Keratinocyte (primary cell): ENCODE measurements around the gene RC3H1. TPM values are rescaled to one million over a fixed set of nuclear protein-coding genes. Genes with fewer than 3 reads are reported as not detected.

ENCODE experiments used
- DNase-seq: peaks from one replicate; pipeline ENCODE4 v3.0.0-alpha.2; 2011; ENCODE audit warnings: low read depth, missing footprints, low spot score
- FAIRE-seq: peaks from 2 replicates; lab custom pipeline; 2011; peaks lifted over from hg19 to GRCh38; lab: Jason Lieb, UNC
- H2AFZ ChIP-seq: 2 replicates; pipeline ENCODE4 v1.6.0; 2012; ENCODE audit warnings: low read length, control low read depth, inconsistent platforms; ENCODE audit not compliant: control insufficient read depth
- H3K27ac ChIP-seq: 2 replicates; pipeline ENCODE4 v1.5.1; 2011; ENCODE audit warnings: low read length; ENCODE audit not compliant: control insufficient read depth, insufficient read depth
- H3K27me3 ChIP-seq: 3 replicates; pipeline ENCODE4 v1.6.0; 2011; ENCODE audit warnings: low read length; ENCODE audit not compliant: control insufficient read depth, insufficient read depth; ENCODE audit errors: extremely low read depth
- H3K36me3 ChIP-seq, 2 experiments: 2 replicates in 1 of 2; 3 replicates in 1 of 2; pipeline ENCODE4 v1.5.1; 2011; ENCODE audit warnings: low read length in 2 of 2, mild to moderate bottlenecking in 1 of 2; ENCODE audit not compliant: control insufficient read depth in 2 of 2, insufficient read depth in 2 of 2; ENCODE audit errors: extremely low read depth in 1 of 2
- H3K4me1 ChIP-seq: 3 replicates; pipeline ENCODE4 v1.5.1; 2011; ENCODE audit warnings: low read length; ENCODE audit not compliant: control insufficient read depth, insufficient read depth; ENCODE audit errors: extremely low read depth
- H3K4me2 ChIP-seq: 3 replicates; pipeline ENCODE4 v1.6.0; 2011; ENCODE audit warnings: low read depth, low read length; ENCODE audit not compliant: control insufficient read depth, insufficient read depth; ENCODE audit errors: extremely low read depth
- H3K4me3 ChIP-seq, 3 experiments: fragments of 200-600 bp in 1 of 3; sonication (generic) in 1 of 3; 2 replicates in 2 of 3; 3 replicates in 1 of 3; pipeline ENCODE4 v1.5.1; 2011 to 2016; ENCODE audit warnings: low read length in 3 of 3, mild to moderate bottlenecking in 3 of 3, control low read depth in 2 of 3, inconsistent platforms in 1 of 3, low read depth in 1 of 3, mixed read lengths in 1 of 3, mixed run types in 1 of 3, moderate library complexity in 1 of 3; ENCODE audit not compliant: control insufficient read depth in 2 of 3, insufficient read depth in 2 of 3; ENCODE audit errors: extremely low read depth in 1 of 3
- H3K79me2 ChIP-seq: 2 replicates; pipeline ENCODE4 v1.6.0; 2012; ENCODE audit warnings: low read length; ENCODE audit not compliant: control insufficient read depth, insufficient read depth
- H3K9ac ChIP-seq: 3 replicates; pipeline ENCODE4 v1.6.0; 2011; ENCODE audit warnings: low read length; ENCODE audit not compliant: control insufficient read depth, insufficient read depth; ENCODE audit errors: extremely low read depth
- H3K9me1 ChIP-seq: 3 replicates; pipeline ENCODE4 v1.6.0; 2011; ENCODE audit warnings: low read length; ENCODE audit not compliant: control insufficient read depth, insufficient read depth; ENCODE audit errors: extremely low read depth
- H3K9me3 ChIP-seq: 2 replicates; pipeline ENCODE4 v1.5.1; 2012; ENCODE audit warnings: low read depth, low read length; ENCODE audit not compliant: control insufficient read depth
- H4K20me1 ChIP-seq: 3 replicates; pipeline ENCODE4 v1.6.0; 2011; ENCODE audit warnings: low read length; ENCODE audit not compliant: control insufficient read depth, insufficient read depth; ENCODE audit errors: extremely low read depth
- CTCF ChIP-seq, 3 experiments: IDR thresholded peaks in 1 of 3; conservative IDR thresholded peaks in 1 of 3; optimal IDR thresholded peaks in 1 of 3; 2 replicates in 2 of 3; 3 replicates in 1 of 3; pipeline versions ENCODE3 to v1.5.1; 2011; ENCODE audit warnings: low read length in 3 of 3, mild to moderate bottlenecking in 3 of 3, moderate library complexity in 2 of 3, control low read depth in 1 of 3, inconsistent platforms in 1 of 3; ENCODE audit not compliant: insufficient read depth in 2 of 3; ENCODE audit errors: extremely low read depth in 1 of 3
- EZH2 ChIP-seq: IDR thresholded peaks from one replicate; pipeline ENCODE4 v1.6.1; 2012; ENCODE audit warnings: inconsistent platforms, mild to moderate bottlenecking, low read length, moderate library complexity
- dilution Hi-C: fragments of 300-500 bp; cut with MboI; formaldehyde crosslinking; loops from one replicate; pipeline ENCODE4 v1.7.0; 2020; ENCODE audit warnings: low sequenced_read_pairs; ENCODE audit not compliant: extremely low pct_ligation_motif_present
- polyA plus RNA-seq, 5 experiments: library from polyadenylated mRNA; depleted of rRNA in 3 of 5; stranded (reverse) in 3 of 5; stranded (forward) in 1 of 5; unstranded in 1 of 5; fragments of >200 nt; gene quantifications; 1 replicate in 1 of 5; 2 replicates in 3 of 5; 3 replicates in 1 of 5; pipeline versions ENCODE4 v1.2.1 to v1.2.3, GENCODE V29; 2011 to 2012; ENCODE audit warnings: missing spikeins in 2 of 5, low read depth in 1 of 5, low replicate concordance in 1 of 5

Gene RC3H1
- polyA plus RNA-seq, 1 donor (not counting 4 experiments of a cell fraction or from before 2014, with no cell fraction given) = 10.4 TPM

DNA sequence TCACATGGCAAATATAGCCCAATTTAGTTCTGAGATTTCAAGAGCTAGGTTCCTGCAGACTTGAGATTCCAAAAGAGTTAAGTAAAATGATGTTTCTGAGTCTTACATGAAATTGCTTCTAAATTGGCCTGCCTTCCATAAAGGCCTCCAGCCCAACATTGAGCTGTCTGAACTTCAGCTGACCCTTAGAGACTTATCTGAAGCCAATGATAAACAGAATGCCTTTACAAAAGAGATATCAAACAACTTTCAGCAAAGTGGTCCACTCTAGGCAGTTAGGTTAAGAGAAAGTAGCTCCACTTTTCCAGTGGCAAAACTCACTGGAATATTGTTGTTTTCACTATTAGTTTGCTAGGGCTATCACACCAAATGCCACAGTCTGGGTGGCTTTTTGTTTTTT is 6.3 kb upstream of the RC3H1 start:
- Histone ChIP-seq H3K79me2 (no peaks in the 10 kb centered on the region), H3K36me3 (no peaks in the 10 kb centered on the region), H3K9me3 (no peaks in the 10 kb centered on the region), H3K4me2 (no peak overlapping the region), H2AFZ (no peak overlapping the region), H3K27ac (no peak overlapping the region), H3K9ac (no peak overlapping the region), H3K4me1 (peaks cover under 1% of the 10 kb centered on the region), H4K20me1 (no peaks in the 10 kb centered on the region), H3K9me1 (no peaks in the 10 kb centered on the region), H3K27me3 (no peaks in the 10 kb centered on the region), H3K4me3 (no peak overlapping the region)
- no peak for FAIRE-seq
- no peak for DNase-seq
- TF ChIP-seq CTCF (optimal IDR thresholded peaks at IDR 0.05 in 1 of 3, IDR thresholded peaks at IDR 0.05 in 1 of 3, conservative IDR thresholded peaks at IDR 0.05 in 1 of 3; ENCODE audit: extremely low read depth in 1 of 3, insufficient read depth in 2 of 3, low read length in 3 of 3) (no peak), EZH2 (no peak)
- dilution Hi-C loops = no loop called here

- H3K4me3 ChIP-seq = no peak overlapping the region
- no peak for FAIRE-seq
- no peaks in the 10 kb centered on the region for H4K20me1 ChIP-seq
- no peak for DNase-seq
- dilution Hi-C loops = no loop called here
- TF ChIP-seq CTCF (optimal IDR thresholded peaks at IDR 0.05 in 1 of 3, IDR thresholded peaks at IDR 0.05 in 1 of 3, conservative IDR thresholded peaks at IDR 0.05 in 1 of 3; ENCODE audit: extremely low read depth in 1 of 3, insufficient read depth in 2 of 3, low read length in 3 of 3) (no peak), EZH2 (no peak)
- H3K9me3 ChIP-seq = no peaks in the 10 kb centered on the region
- H3K79me2 ChIP-seq = peaks cover 35% of the 10 kb centered on the region
- no peaks in the 10 kb centered on the region for H3K36me3 ChIP-seq
- peaks cover 20% of the 10 kb centered on the region for H3K4me1 ChIP-seq
- peak overlapping the region; percentile 4 for H3K9ac ChIP-seq
- no peaks in the 10 kb centered on the region for H3K9me1 ChIP-seq
- H2AFZ ChIP-seq = peak overlapping the region; percentile 31
- H3K27ac ChIP-seq = no peak overlapping the region
- H3K4me2 ChIP-seq = peak overlapping the region; percentile 9
- no peaks in the 10 kb centered on the region for H3K27me3 ChIP-seq
These were observed 1.3 kb upstream of the RC3H1 start for GRCh38 chr1:174023440-174023839.
